Measurements from ENCODE around the gene GLB1L. TPM values are rescaled to one million over a fixed set of nuclear protein-coding genes. Genes with fewer than 3 reads are reported as not detected.
A peak's percentile ranks its signal among the peaks of the same experiment; 100 is the strongest.

GLB1L gene
- total RNA-seq, 6 experiments from 2014 or later: 2.1 to 4.2 (median 2.8) TPM

DNA sequence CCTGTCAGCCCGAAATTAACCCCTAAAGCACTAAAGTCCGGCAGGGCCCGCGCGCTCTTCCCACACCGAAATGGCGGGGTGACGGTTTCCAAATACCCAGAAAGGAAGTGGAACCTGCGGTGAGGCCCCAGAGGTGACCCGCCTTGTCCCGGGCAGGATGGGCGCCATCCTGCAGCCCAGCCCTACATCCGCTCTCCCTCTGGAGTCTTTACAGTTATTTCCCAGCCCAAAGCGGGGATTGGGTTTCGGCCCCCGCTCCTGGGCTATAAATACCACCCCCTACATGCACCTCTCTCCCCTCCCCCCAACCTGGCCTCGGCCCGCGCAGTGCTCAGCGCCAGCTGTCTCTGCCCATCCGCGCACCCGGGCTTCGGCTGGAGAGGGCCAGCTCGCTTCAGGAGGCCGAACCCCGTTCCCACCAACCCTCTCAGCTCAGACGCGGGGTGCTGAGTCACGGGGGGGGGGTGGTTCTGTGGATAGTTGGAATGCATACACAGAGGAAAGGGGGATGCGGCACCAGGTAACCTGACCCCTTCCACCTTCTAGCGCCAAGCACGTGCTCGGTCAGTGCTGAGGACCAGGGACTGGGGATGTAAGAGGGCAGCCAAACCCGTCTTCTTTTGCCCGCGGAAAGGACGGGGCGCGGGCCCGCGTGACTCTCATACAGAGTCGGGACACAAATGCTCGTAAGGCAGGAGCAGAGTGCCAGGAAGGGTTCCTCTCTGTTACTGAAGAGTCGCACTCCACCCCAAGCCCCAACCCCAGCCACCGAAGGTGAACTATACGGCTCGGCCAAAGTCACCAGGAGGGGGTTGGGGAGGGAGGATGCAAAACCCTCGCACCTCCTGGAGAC, 7.9 kb upstream of the GLB1L start, which contains the start of gene TUBA4B:
TSS of gene TUBA4B (plus strand) at position 344 of the 853 bp plus-strand sequence. CDS start at position 509, 165 bp downstream.
- no peaks in the 10 kb centered on the region for H3K27me3 ChIP-seq
- peak within 1 kb of the TSS; percentile 56 to 69 (median 67) for H3K4me3 ChIP-seq
- H3K4me1 ChIP-seq: peaks cover 0 to 33% (median 17%) of the 10 kb centered on the region in 4 donors
- peaks cover 0 to 3% (median 0%) of the 10 kb centered on the region in 4 donors for H3K36me3 ChIP-seq
- intact Hi-C loops (cut with DNase I): no loop called here
- no peak for TF ChIP-seq POLR2A (IDR thresholded peaks at IDR 0.05)
- TF ChIP-seq, protein P1, sequence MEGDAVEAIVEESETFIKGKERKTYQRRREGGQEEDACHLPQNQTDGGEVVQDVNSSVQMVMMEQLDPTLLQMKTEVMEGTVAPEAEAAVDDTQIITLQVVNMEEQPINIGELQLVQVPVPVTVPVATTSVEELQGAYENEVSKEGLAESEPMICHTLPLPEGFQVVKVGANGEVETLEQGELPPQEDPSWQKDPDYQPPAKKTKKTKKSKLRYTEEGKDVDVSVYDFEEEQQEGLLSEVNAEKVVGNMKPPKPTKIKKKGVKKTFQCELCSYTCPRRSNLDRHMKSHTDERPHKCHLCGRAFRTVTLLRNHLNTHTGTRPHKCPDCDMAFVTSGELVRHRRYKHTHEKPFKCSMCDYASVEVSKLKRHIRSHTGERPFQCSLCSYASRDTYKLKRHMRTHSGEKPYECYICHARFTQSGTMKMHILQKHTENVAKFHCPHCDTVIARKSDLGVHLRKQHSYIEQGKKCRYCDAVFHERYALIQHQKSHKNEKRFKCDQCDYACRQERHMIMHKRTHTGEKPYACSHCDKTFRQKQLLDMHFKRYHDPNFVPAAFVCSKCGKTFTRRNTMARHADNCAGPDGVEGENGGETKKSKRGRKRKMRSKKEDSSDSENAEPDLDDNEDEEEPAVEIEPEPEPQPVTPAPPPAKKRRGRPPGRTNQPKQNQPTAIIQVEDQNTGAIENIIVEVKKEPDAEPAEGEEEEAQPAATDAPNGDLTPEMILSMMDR (IDR thresholded peaks at IDR 0.05): no peak
- H3K9me3 ChIP-seq: no peaks in the 10 kb centered on the region
- peak in 2 of 3 donors; percentile 44 to 64 for DNase-seq
- peak within 1 kb of the TSS; percentile 61 to 79 (median 63) for H3K27ac ChIP-seq
- ATAC-seq: peak; percentile 1 to 7 (median 3)
- WGBS (ENCODE audit: insufficient coverage, low coverage, low lambda C conversion rate, missing lambda C conversion rate): 12% methylated on average over 29 of the region's 49 CpGs

DNA sequence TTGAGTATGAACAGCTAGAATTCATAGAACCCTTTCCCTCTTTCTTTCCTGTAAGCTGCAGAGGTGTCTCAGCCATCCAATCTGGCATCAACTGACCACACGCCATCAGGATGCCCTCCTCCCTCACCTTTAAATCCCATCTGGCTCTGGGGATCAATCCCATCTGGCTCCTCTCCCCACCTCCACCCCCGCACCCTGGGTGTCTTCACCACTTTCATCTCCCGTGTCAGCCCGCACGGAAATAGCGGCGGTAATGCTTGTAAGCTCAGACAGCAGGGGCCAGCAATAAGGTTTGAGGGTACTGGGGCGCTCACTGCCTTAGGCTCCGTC, 7.3 kb upstream of the GLB1L start:
- ATAC-seq: no peak
- TF ChIP-seq POLR2A (IDR thresholded peaks at IDR 0.05): no peak
- TF ChIP-seq, protein P1 (IDR thresholded peaks at IDR 0.05): no peak
- Histone ChIP-seq H3K27ac (peak overlapping the region; percentile 60 to 79 (median 63)), H3K27me3 (no peaks in the 10 kb centered on the region), H3K9me3 (no peaks in the 10 kb centered on the region), H3K4me3 (peak overlapping the region; percentile 56 to 69 (median 67)), H3K36me3 (peaks cover 0 to 5% (median 2%) of the 10 kb centered on the region in 4 donors), H3K4me1 (peaks cover under 1 to 36% (median 19%) of the 10 kb centered on the region in 4 donors)
- WGBS (ENCODE audit: insufficient coverage, low coverage, low lambda C conversion rate, missing lambda C conversion rate): 30% methylated on average over 8 of the region's 9 CpGs
- DNase-seq: no peak
- intact Hi-C loops (cut with DNase I): no loop called here

DNA sequence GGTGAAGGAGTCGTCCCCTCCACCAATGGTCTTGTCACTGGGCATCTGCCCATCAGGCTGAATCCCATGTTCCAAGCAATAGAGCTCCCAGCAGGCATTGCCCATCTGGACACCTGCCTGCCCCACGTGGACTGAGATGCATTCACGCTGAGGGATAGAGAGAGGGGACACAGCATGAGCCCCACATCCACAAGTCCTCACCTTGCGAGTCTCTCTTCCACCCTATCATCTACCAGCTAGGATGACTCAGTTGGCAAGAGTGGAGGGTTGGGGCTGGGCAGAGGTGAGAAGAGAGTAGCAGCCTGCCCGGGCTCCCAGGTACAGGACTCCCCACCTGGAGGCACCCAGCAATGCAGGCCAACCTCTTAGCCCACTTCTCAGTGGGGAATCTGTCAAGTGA, 6.8 kb upstream of the GLB1L start:
- no peaks in the 10 kb centered on the region for H3K27me3 ChIP-seq
- H3K36me3 ChIP-seq: peaks cover 0 to 5% (median 2%) of the 10 kb centered on the region in 4 donors
- peak overlapping the region in 1 of 3 donors; percentile 60 for H3K27ac ChIP-seq
- WGBS (ENCODE audit: insufficient coverage, low coverage, low lambda C conversion rate, missing lambda C conversion rate): 73% methylated on average over 2 of the region's 5 CpGs
- no peaks in the 10 kb centered on the region for H3K9me3 ChIP-seq
- peaks cover 2 to 40% (median 21%) of the 10 kb centered on the region in 4 donors for H3K4me1 ChIP-seq
- TF ChIP-seq POLR2A (IDR thresholded peaks at IDR 0.05): no peak
- TF ChIP-seq, protein P1 (IDR thresholded peaks at IDR 0.05): no peak
- DNase-seq: no peak
- peak overlapping the region in 1 of 3 donors; percentile 67 for H3K4me3 ChIP-seq
- ATAC-seq: no peak
- intact Hi-C loops (cut with DNase I): no loop called here

DNA sequence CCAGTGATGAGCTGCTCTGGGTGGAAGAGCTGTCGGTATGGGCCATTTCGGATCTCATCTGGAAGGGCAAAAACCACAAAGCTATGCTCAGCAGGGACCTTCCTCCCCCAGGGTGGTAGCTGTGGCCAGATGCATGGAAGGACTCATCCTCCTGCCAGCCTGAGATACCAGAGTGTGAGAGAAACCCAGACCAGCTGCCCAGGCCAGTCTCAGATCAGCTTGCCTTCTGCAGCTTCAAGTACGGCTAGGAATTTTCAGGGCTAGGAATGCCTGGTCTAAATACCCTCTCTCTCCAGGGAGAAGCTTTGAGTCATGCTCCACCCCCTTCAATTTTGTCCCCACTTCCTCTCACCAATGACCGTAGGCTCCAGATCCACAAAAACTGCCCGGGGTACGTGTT, 6.4 kb upstream of the GLB1L start:
- H3K36me3 ChIP-seq: peaks cover 0 to 5% (median 2%) of the 10 kb centered on the region in 4 donors
- intact Hi-C loops (cut with DNase I): no loop called here
- H3K4me3 ChIP-seq: no peak overlapping the region

More for the DNA sequence above, 6.4 kb upstream of the GLB1L start:
- ATAC-seq (no peak), DNase-seq (no peak)
- no peaks in the 10 kb centered on the region for H3K9me3 ChIP-seq
- TF ChIP-seq POLR2A (IDR thresholded peaks at IDR 0.05): no peak
- TF ChIP-seq, protein P1 (IDR thresholded peaks at IDR 0.05): no peak
- no peak overlapping the region for H3K27ac ChIP-seq
- WGBS (ENCODE audit: insufficient coverage, low coverage, low lambda C conversion rate, missing lambda C conversion rate): 42% methylated on average over 4 of the region's 6 CpGs
- H3K27me3 ChIP-seq: no peaks in the 10 kb centered on the region
- peaks cover 2 to 43% (median 24%) of the 10 kb centered on the region in 4 donors for H3K4me1 ChIP-seq

Measured in right lobe of liver (tissue), 6 donors.